PC-3 (cell line): Measurements from ENCODE around the gene PTPN23. TPM values are rescaled to one million over a fixed set of nuclear protein-coding genes. Genes with fewer than 3 reads are reported as not detected.

Experiments
- ATAC-seq: fragments of 200-7000 bp; cut with Tn5 transposase; 2 replicates; pipeline ENCODE4 v1.9.1; 2020; ENCODE audit warnings: mild to moderate bottlenecking, moderate library complexity
- BruUV-seq: library from RNA; stranded (reverse); fragments of 400-500 nt; replicated peaks from 2 replicates; lab custom pipeline; 2021; lab: Mats Ljungman, UMichigan
- CTCF ChIA-PET: fragments of 300-600 bp; sonication (Branson Sonifier 250); formaldehyde crosslinking; loops from one replicate; lab custom pipeline; 2022; ENCODE audit warnings: antibody characterized with exemption; lab: Charles Lee
- POLR2A ChIA-PET: fragments of 300-600 bp; sonication (Branson Sonifier 250); formaldehyde crosslinking; loops from one replicate; lab custom pipeline; 2022; ENCODE audit warnings: antibody characterized with exemption; ENCODE audit not compliant: unreplicated experiment; lab: Charles Lee
- DNase-seq: peaks from one replicate; pipeline ENCODE4 v3.0.0-alpha.2; 2015
- H2AFZ ChIP-seq: fragments of 300-600 bp; sonication (generic); 2 replicates; pipeline ENCODE4 v1.6.0; 2016; ENCODE audit warnings: antibody characterized with exemption, low read length
- H3F3A ChIP-seq: fragments of 300-600 bp; sonication (generic); one replicate; pipeline ENCODE4 v1.6.0; 2017; ENCODE audit warnings: antibody characterized with exemption, low read length, control low read depth, mild to moderate bottlenecking; ENCODE audit not compliant: unreplicated experiment
- H3K27ac ChIP-seq: fragments of 300-600 bp; sonication (generic); 2 replicates; pipeline ENCODE4 v1.5.1; 2016; ENCODE audit warnings: mild to moderate bottlenecking, low read length
- H3K27me3 ChIP-seq: fragments of 300-600 bp; sonication (generic); 2 replicates; pipeline ENCODE4 v1.6.1; 2016; ENCODE audit warnings: low read length, mixed read lengths
- H3K36me3 ChIP-seq: fragments of 300-600 bp; sonication (generic); 2 replicates; pipeline ENCODE4 v1.6.1; 2016; ENCODE audit warnings: low read depth, mixed run types, low read length, mixed read lengths
- H3K4me1 ChIP-seq: fragments of 300-600 bp; sonication (generic); 2 replicates; pipeline ENCODE4 v1.5.1; 2016; ENCODE audit warnings: low read length; ENCODE audit not compliant: insufficient read depth
- H3K4me2 ChIP-seq: fragments of 300-600 bp; sonication (generic); 2 replicates; pipeline ENCODE4 v1.6.0; 2016; ENCODE audit warnings: low read length
- H3K4me3 ChIP-seq: fragments of 300-600 bp; sonication (generic); 2 replicates; pipeline ENCODE4 v1.5.1; 2016; ENCODE audit warnings: mild to moderate bottlenecking, low read length, mixed read lengths
- H3K79me2 ChIP-seq: fragments of 300-600 bp; sonication (generic); 2 replicates; pipeline ENCODE4 v1.6.1; 2017; ENCODE audit warnings: low read length, mixed read lengths
- H3K9ac ChIP-seq: fragments of 300-600 bp; sonication (generic); 2 replicates; pipeline ENCODE4 v1.6.0; 2016; ENCODE audit warnings: mild to moderate bottlenecking, low read length
- H3K9me2 ChIP-seq: fragments of 300-600 bp; sonication (generic); replicated peaks from 2 replicates; pipeline ENCODE4 v1.6.1; 2016; ENCODE audit warnings: mixed run types, low read length, mixed read lengths
- H3K9me3 ChIP-seq: fragments of 300-600 bp; sonication (generic); 2 replicates; pipeline ENCODE4 v1.6.1; 2016; ENCODE audit warnings: low read length, mixed read lengths
- H4K20me1 ChIP-seq: fragments of 300-600 bp; sonication (generic); 2 replicates; pipeline ENCODE4 v1.6.1; 2016; ENCODE audit warnings: low read length, mixed read lengths
- EZH2 ChIP-seq: fragments of 300-600 bp; sonication (generic); IDR thresholded peaks from one replicate; pipeline ENCODE4 v1.6.1; 2017; ENCODE audit warnings: antibody characterized with exemption, mild to moderate bottlenecking, low read length; ENCODE audit not compliant: unreplicated experiment
- EZH2phosphoT487 ChIP-seq: fragments of 300-600 bp; sonication (generic); IDR thresholded peaks from 2 replicates; pipeline ENCODE4 v1.6.1; 2018; ENCODE audit warnings: mild to moderate bottlenecking, antibody characterized with exemption, low read length, borderline replicate concordance
- intact Hi-C: fragments of 100-400 bp; cut with micrococcal nuclease; formaldehyde crosslinking; loops from 2 replicates; pipeline ENCODE4 v1.9.0; 2023
- total RNA-seq: library from RNA; depleted of rRNA; stranded (reverse); fragments of >200 nt; gene quantifications from 2 replicates; pipeline ENCODE4 v1.2.3, GENCODE V29; 2014
- TF ChIP-seq, protein P1 (sequence below): fragments of 300-600 bp; sonication (generic); conservative IDR thresholded peaks from 2 replicates; pipeline ENCODE4 v1.5.1; 2017; ENCODE audit warnings: antibody characterized with exemption, low read depth, mild to moderate bottlenecking, low read length

PTPN23 gene
- total RNA-seq, 1 experiment from 2014 or later: 22.3 TPM

DNA sequence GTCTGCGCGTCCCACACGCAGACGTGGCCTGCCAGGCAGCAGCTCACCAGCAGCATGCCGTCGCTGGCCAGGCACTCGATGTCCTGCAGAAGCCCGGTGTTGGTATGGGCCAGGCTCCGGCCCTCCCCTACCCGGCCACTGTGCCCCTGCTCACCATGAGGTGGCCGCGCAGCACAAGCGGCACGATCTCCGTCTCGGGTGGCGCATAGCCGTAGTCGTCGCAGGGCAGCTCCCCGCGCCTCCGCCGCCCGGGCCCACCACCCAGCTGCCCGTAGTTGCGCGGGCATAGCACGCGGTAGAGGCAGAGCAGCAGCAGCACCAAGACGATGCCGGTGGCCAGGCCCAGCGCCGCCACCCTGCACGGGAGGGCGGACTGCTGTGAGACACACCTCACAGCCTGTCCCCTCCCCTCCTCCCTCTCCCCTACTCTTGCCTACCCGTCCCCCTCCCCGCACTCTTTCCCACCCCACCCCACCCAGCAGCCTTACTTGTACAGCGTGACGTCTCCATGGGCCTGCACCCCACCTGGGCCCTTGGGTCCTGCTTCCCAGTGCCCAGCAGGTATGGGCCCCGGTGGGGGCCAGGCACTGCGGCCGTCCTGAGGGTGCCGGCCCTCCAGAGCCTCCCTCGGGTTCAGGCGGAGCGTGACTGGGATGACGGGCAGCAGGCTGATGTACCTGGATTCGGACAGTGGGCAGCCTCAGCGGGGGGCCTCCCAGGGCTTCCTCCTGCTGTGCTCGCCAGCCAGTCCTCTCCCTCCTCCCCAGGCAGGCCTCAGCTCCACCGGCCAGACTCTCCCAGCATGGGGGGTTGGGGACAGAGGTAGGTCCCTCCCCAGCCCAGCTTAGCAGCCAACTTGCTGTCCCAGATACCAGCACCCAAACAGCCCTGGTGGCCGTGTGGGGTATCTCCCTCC lies 37.6 kb downstream of the PTPN23 start:
- POLR2A ChIA-PET: no interaction called here
- no peak overlapping the region for H3K27ac ChIP-seq
- ATAC-seq: no peak
- H3K4me2 ChIP-seq: no peak overlapping the region
- H3K9me3 ChIP-seq: no peaks in the 10 kb centered on the region
- BruUV-seq: no TSS peak
- H3K9me2 ChIP-seq: no peaks in the 10 kb centered on the region
- H3K27me3 ChIP-seq: no peaks in the 10 kb centered on the region
- H2AFZ ChIP-seq: no peak overlapping the region
- CTCF ChIA-PET: no interaction called here
- H3K4me1 ChIP-seq: no peaks in the 10 kb centered on the region
- H3F3A ChIP-seq: no peaks in the 10 kb centered on the region
- no peak overlapping the region for H3K9ac ChIP-seq
- intact Hi-C loops: no loop called here
- DNase-seq: no peak
- TF ChIP-seq, protein P1, sequence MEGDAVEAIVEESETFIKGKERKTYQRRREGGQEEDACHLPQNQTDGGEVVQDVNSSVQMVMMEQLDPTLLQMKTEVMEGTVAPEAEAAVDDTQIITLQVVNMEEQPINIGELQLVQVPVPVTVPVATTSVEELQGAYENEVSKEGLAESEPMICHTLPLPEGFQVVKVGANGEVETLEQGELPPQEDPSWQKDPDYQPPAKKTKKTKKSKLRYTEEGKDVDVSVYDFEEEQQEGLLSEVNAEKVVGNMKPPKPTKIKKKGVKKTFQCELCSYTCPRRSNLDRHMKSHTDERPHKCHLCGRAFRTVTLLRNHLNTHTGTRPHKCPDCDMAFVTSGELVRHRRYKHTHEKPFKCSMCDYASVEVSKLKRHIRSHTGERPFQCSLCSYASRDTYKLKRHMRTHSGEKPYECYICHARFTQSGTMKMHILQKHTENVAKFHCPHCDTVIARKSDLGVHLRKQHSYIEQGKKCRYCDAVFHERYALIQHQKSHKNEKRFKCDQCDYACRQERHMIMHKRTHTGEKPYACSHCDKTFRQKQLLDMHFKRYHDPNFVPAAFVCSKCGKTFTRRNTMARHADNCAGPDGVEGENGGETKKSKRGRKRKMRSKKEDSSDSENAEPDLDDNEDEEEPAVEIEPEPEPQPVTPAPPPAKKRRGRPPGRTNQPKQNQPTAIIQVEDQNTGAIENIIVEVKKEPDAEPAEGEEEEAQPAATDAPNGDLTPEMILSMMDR: peak; percentile 34; the same call in 1 of the 2 replicates
- TF ChIP-seq EZH2phosphoT487: no peak
- TF ChIP-seq EZH2: no peak
- H3K36me3 ChIP-seq: peaks cover 9% of the 10 kb centered on the region
- H3K4me3 ChIP-seq: no peak overlapping the region
- H3K79me2 ChIP-seq: no peaks in the 10 kb centered on the region
- H4K20me1 ChIP-seq: no peaks in the 10 kb centered on the region

DNA sequence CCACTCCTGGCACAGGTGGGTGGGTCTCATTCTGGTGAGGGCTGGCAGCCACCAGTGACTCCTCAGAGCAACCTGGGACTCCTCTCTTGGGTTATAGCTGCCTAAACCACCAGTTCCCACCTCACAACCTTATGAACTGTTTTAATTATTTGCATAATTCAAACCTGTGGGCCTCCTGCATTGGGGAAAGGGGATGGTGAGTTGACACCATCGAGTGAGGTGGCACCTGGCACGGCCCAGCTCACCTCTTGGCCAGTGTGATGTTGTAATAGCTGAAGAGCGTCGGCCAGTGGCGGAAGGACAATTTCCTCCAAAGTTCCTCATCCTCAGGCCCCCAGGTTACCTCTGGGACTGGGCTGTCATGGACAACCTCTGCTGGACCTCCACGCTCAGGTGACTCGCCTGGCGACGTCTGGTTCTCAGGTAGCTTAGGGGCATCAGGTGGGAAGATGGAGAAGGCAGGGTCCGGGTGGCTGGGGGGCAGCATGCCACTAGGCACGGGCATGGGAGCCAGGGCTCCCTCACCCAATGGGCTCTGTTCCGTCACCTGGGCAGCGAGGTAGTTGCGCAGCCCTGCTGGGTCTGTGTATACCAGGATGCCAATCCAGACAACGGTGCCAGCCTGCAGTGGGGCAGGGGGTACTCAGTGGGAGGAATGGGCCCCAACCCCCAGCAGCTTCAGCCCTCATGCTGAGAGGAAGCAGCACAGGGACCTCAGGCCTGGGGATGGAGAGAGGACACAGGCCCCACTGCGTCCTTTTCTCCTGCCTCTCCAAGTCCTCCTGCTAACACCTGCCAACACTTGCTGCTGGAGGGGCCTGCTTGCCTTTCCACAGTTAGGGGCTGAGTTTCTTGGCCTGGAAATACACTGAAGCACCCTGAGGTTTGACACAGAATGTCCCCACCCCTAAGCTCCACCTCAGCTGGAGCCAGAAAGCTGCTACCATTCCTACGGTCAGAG lies 38.5 kb downstream of the PTPN23 start:
- intact Hi-C loops: no loop called here
- H3F3A ChIP-seq: no peaks in the 10 kb centered on the region
- H3K36me3 ChIP-seq: no peaks in the 10 kb centered on the region; the same call in 1 of the 2 replicates
- no peaks in the 10 kb centered on the region for H3K79me2 ChIP-seq
- DNase-seq (no peak), ATAC-seq (no peak)
- H2AFZ ChIP-seq: no peak overlapping the region
- no peak for TF ChIP-seq EZH2phosphoT487
- TF ChIP-seq, protein P1: no peak
- TF ChIP-seq EZH2: no peak
- H3K4me2 ChIP-seq: no peak overlapping the region
- H3K4me3 ChIP-seq: no peak overlapping the region
- no peaks in the 10 kb centered on the region for H3K9me3 ChIP-seq
- no peaks in the 10 kb centered on the region for H3K4me1 ChIP-seq
- H3K27me3 ChIP-seq: no peaks in the 10 kb centered on the region
- CTCF ChIA-PET: no interaction called here
- no peak overlapping the region for H3K27ac ChIP-seq
- BruUV-seq: TSS peak; percentile 12
- POLR2A ChIA-PET: no interaction called here
- H4K20me1 ChIP-seq: no peaks in the 10 kb centered on the region
- H3K9me2 ChIP-seq: no peaks in the 10 kb centered on the region
- H3K9ac ChIP-seq: no peak overlapping the region
